Midbrain (tissue), 1 donor: ENCODE measurements around the gene NISCH.
"Not testable (repeated sequence)": the region's sequence is repeated elsewhere in the genome, so short reads cannot be mapped to it uniquely, and the experiment has no call there.

Source experiments
- DNase-seq: peaks from one replicate; lab custom pipeline; 2025; lab: John Stamatoyannopoulos, UW

The NISCH gene

DNA sequence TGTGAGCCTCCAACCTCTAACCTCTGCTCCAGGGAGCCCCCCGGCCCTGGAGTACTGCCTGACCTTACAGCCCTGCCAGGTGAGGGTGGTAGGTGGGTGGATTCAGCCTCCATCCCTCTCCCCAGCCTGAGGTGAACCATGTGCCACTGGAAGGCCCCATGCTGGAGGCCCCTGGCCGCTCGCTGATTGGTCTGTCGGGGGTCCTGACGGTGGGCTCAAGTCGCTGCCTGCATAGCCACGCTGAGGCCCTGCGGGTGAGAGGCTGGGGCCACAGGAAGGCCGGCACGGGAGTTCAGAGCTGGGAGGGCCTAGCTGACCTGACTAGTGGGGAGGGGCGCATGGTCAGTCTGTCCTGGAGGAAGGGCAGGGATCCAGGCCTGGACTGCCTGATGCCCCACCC, 59.2 kb downstream of the NISCH start:
- DNase-seq, result no peak

DNA sequence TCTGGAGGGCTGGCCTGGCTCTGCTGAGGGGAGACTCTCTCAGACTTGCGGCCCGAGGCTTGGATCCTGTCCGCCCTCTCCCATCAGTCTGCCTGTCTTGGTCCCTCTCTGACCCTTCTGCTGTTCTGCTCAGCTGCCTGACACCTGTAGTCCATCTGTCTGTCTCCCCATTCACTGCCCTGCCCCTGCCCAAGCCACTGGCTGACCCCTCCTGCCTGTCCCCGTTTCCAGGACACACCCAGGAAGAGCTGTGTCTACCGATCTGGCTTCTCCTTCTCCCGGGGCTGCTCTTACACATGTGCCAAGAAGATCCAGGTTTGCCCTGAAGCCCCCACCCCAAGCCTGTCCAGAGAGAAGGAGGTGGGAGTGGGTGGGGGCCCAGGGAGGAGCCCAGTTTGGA, 59.8 kb downstream of the NISCH start:
- DNase-seq, result no peak

DNA sequence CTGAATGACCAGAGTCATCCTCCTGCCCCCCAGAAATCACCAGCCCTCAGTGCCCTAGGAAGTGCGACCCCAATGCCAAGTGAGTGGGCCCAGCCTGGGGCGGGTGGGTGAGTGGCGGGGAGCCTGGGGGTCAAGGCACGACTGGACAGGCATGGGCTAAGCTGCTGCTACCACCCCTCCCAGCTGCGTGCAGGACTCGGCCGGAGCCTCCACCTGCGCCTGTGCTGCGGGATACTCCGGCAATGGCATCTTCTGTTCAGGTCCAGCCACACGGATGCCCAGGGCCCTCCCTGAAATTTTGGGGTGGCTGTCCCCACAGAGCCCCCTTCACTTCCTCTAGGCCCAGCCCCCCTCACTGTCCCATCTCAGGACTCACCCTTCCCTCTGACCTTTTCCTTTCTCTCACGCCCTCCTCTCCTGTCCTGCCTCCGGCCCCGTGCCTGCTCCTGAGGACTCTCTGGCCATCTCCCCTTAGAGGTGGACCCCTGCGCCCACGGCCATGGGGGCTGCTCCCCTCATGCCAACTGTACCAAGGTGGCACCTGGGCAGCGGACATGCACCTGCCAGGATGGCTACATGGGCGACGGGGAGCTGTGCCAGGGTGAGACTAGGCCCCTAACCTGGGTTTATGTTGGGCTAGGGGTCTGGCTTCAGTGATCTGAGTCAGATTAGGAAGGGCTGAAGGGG, 61.2 kb downstream of the NISCH start:
- no peak for DNase-seq

DNA sequence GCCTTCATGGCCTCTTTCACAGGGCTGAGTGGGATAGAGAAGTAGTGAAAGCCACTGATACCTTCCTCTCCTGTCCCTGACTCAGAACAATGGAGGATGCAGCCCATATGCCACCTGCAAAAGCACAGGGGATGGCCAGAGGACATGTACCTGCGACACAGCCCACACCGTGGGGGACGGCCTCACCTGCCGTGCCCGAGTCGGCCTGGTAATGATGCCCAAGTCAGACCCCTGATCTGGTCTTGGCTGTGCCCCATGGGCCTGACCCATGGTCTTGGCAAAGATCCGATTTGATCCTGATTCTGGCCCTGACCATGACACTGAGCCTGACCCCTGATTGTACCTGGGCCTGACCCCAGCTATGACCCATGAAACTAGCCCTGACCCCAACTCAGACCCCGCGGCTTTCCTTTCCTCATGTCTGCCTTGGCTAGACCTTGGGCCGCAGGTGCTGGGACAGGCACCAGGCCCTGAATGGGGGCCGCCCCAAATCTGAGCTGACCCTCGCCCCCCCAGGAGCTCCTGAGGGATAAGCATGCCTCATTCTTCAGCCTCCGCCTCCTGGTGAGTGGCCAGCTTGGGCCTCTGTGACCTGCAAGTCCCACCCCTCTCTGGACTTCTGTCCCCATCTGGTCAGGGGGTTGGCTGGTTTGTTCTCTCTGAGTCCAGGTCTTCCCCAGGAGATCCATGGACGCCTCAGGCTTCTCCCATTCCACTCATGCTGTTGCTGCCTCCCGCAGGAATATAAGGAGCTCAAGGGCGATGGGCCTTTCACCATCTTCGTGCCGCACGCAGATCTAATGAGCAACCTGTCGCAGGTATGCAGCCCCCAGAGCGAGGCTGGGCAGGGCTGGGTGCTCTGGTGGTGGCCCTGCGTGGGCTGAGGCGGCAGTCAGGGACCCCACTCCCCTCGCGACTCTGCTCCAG, 62.7 kb downstream of the NISCH start:
- no peak for DNase-seq

DNA sequence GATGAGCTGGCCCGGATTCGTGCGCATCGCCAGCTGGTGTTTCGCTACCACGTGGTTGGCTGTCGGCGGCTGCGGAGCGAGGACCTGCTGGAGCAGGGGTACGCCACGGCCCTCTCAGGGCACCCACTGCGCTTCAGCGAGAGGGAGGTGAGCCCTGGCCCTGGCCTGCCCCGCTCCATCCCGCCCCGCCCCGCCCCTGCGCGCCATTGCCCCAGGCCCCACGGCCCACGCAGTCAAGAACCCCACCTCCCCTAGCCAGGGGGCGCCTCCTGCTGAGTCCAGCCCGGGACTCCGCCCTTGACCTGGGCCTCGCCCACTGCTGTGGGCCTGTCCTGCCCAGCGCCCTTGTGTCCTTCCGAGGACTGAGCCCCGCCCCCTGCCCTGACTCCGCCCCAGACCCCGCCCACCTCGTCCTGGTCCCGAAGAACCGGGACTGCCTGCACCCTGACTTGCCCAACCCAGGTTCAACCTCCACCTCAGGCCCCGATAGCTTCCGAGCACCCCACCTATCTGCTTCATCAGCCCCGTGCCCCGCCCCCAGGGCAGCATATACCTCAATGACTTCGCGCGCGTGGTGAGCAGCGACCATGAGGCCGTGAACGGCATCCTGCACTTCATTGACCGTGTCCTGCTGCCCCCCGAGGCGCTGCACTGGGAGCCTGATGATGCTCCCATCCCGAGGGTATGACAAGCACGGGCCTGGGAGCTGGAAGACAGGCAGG, 63.5 kb downstream of the NISCH start:
- DNase-seq, result no peak

DNA sequence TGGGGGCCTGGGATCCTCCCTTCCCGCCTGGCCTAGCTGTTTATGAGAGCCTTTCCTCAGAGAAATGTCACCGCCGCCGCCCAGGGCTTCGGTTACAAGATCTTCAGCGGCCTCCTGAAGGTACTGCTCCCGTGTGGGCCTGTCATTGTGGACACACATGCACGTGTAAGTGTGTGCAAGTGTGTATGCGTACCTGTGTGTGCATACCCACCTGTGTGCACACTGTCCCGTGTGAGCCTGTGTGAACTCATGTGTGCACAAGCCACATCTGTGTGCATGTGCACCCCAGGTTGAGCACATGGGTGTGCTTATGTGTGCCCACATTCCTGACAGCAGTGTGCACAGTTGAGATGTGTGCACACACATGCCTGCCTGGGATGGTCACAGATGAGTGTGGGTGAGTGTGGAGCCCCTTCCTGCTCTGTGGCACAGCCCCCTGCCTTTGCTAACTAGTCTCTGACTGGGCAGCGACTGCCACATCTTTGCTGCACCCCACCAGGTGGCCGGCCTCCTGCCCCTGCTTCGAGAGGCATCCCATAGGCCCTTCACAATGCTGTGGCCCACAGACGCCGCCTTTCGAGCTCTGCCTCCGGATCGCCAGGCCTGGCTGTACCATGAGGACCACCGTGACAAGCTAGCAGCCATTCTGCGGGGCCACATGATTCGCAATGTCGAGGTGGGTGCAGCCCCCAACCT, 64.2 kb downstream of the NISCH start:
- no peak for DNase-seq

DNA sequence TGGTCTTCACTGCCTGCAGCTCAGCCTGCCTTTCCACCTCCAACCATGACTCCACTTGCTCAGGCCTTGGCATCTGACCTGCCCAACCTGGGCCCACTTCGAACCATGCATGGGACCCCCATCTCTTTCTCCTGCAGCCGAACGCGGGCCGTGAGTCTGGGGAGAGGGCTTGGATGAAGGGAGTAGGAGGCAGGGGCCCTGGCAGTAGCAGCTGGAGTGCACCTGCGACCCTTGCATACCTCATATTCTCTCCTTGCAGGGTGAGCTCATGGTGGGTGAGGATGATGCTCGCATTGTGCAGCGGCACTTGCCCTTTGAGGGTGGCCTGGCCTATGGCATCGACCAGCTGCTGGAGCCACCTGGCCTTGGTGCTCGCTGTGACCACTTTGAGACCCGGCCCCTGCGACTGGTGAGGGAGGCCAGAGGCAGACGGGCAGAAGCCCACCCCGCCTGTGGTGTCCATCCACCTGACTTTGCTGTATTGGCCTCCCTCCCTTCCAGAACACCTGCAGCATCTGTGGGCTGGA, 64.8 kb downstream of the NISCH start:
- DNase-seq, result no peak

DNA sequence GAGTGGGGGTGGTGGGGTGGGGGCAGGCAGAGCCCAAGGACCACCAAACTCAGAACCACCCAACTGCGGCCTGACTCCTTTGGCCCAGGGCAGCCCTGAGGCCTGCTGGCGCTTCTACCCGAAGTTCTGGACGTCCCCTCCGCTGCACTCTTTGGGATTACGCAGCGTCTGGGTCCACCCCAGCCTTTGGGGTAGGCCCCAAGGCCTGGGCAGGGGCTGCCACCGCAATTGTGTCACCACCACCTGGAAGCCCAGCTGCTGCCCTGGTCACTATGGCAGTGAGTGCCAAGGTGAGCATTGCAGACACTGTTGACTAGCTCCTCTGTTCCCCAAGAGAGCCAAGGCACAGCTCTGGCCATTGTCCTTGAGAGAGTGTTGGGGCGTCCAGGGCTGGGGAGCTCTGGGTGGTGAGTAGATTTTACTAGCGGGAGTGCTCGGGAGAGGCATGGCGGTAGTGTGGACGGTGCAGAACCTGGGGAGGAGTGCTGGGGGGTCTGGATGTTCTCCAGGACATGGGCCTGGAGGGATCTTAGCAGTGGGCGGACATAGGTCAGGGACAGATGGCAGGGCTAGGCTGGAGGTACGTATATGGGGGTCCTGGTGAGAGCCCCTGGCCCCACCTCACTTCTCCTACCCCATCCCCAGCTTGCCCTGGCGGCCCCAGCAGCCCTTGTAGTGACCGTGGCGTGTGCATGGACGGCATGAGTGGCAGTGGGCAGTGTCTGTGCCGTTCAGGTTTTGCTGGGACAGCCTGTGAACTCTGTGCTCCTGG, 65.5 kb downstream of the NISCH start:
- DNase-seq, result no peak

DNA sequence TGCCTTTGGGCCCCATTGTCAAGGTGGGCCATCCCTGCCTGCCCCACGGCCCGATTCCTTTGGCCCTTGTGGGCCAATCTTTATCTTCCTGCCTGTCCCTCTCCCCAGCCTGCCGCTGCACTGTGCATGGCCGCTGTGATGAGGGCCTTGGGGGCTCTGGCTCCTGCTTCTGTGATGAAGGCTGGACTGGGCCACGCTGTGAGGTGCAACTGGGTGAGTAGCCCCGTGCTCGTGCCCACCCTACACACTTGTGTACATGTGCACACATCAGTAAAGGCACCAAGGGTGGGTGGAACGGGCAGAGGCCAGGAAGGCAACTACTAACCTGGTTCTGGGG, 66.1 kb downstream of the NISCH start:
- no peak for DNase-seq

DNA sequence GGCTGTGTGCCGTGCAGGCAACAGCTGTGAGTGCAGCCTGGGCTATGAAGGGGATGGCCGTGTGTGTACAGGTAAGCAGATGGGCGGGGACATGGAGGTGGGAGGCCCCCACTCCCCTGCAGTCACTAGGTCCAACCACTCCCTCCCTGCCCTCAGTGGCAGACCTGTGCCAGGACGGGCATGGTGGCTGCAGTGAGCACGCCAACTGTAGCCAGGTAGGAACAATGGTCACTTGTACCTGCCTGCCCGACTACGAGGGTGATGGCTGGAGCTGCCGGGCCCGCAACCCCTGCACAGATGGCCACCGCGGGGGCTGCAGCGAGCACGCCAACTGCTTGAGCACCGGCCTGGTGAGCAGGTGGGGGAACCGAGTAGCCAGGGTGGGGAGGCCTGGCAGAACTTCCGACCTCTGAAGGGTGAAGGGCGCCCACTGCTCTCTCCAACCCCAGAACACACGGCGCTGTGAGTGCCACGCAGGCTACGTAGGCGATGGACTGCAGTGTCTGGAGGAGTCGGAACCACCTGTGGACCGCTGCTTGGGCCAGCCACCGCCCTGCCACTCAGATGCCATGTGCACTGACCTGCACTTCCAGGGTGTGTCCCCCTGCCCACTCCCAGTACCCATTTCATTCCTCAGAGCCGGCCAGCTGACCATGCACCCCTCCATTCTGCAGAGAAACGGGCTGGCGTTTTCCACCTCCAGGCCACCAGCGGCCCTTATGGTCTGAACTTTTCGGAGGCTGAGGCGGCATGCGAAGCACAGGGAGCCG, 66.7 kb downstream of the NISCH start:
- DNase-seq, result no peak

DNA sequence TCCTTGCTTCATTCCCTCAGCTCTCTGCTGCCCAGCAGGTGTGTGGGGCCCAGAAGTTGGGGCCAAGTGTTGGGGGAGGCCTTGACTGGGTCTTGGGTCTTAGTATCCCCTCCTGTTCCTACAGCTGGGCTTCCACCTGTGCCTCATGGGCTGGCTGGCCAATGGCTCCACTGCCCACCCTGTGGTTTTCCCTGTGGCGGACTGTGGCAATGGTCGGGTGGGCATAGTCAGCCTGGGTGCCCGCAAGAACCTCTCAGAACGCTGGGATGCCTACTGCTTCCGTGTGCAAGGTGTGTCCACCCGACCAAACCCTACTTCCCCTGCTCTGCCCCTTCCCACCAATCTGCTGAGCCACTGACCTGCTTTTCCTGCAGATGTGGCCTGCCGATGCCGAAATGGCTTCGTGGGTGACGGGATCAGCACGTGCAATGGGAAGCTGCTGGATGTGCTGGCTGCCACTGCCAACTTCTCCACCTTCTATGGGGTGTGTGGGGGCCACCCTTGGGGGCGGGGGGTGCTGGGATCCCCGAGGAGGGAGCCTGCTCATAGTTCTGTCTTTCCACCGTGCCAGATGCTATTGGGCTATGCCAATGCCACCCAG, 67.3 kb downstream of the NISCH start:
- no peak for DNase-seq

DNA sequence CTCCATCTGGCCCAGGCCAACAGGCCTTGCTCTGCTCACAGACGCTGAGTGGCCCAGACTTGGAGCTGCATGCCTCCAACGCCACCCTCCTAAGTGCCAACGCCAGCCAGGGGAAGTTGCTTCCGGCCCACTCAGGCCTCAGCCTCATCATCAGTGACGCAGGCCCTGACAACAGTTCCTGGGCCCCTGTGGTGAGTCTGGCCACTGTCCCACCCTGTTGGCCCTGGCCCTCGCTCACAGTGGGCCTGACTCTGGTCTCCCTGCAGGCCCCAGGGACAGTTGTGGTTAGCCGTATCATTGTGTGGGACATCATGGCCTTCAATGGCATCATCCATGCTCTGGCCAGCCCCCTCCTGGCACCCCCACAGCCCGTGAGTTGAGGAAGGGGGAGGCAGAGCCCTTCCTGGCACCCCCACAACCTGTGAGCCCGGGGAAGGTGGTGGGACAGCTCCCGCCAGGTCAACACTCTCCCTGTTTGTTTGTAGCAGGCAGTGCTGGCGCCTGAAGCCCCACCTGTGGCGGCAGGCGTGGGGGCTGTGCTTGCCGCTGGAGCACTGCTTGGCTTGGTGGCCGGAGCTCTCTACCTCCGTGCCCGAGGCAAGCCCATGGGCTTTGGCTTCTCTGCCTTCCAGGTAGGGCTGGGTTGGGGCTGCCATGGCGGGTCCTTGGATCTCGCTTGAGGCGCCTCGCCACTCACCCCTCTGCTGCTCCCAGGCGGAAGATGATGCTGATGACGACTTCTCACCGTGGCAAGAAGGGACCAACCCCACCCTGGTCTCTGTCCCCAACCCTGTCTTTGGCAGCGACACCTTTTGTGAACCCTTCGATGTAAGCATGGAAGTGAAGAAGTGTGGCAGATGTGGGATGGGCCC, 68.2 kb downstream of the NISCH start:
- DNase-seq, result no peak

DNA sequence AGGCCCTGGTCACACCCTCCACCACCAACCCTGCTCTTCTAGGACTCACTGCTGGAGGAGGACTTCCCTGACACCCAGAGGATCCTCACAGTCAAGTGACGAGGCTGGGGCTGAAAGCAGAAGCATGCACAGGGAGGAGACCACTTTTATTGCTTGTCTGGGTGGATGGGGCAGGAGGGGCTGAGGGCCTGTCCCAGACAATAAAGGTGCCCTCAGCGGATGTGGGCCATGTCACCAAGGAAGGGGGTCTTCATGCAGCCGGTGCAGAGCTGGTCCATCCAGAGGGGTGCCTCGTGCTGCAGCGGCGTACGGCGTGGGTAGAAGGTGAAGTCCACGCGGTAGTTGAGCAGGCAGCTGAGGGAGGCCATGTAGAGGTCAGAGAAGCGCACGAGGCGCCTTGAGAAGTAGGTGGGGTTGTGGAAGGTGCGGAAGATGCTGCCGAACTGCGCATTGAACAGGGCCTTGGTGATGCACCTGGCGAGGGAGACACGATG, 68.9 kb downstream of the NISCH start:
- no peak for DNase-seq

DNA sequence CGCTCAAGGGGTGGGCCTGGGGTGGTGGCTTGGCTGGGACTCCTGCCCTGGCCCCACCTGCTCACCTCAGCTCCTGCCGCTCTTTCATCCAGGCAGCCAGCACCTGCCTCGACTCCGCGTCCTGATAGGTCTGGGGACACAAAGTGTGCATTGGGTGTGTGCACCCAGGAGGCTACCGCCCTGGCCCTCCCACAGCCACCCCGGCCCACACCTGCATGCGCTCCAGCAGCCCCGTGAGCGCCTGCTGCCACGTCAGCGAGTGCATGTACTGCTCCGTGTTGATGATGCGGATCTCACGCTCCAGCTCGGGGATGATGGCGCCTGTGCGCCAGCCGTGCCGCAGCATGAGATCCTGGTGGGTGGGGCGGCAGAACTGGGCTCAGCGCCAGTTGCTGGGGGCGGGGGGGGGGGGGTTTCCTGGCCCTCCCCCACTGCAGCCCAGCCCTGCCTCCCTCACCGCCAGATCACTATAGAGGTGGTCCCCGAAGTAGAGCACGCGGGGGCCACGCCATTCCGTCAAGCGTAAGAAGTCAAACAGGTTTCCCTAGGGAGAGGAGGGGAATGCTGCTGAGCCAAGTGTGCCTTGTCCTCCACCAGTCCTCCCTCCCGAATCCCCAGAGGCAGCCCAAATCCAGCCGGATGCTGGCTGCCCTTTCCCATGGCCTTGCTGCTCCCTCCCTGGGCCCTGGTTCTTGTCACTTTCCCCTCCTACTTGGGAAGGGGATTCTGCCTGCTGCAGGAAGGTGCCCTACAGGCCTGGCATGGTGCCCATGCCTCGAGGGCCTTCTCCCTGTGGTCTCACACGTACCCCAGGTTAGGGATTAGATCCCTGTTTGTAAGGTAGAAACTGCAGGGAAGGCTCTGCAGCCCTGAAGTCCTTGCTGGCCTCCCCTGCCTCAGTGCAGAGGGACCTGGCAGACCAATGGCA, 69.6 kb downstream of the NISCH start:
- DNase-seq, result no peak

DNA sequence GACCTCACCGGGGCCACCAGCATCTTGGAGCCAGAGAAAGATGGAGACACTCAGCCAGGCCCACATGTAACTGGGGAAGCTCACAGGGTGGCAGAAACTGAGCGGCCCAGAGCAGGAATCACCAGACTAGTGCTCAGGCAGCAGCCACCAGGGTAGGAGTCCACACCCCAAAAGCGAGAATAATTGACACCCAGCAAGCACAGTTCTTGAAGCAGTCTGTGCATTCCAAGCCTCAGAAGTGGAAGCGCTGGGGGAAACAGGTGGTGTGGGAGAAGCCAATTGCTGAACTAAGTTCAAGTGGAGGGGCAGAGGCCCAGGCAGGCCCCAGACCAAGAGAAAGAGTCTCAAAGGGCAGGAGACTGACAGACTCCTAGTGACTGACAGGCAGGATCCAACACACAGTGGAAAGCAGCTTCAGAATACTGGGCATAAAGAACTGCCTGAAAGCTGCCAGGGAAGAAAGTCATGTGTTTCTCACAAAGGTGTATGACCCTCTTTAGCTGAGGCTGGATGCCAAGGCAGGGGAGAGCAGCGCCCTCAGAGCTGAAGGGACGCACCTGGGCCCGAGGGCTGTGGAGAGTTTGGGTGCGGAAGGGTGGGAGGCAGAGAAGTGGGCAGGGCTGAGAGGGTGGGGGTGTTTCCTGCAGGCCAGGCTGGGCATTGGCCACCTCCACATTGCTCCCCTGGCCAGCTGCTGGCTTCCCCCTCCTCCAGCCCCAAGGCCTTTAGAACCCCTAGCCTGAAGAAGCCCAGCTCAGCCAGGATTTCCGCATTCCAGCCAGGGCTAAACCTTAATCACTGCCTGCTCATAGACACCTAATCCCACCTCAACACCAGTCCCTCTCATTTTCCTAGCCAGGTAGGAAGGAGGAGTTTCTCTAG, 70.5 kb downstream of the NISCH start:
- no peak for DNase-seq

DNA sequence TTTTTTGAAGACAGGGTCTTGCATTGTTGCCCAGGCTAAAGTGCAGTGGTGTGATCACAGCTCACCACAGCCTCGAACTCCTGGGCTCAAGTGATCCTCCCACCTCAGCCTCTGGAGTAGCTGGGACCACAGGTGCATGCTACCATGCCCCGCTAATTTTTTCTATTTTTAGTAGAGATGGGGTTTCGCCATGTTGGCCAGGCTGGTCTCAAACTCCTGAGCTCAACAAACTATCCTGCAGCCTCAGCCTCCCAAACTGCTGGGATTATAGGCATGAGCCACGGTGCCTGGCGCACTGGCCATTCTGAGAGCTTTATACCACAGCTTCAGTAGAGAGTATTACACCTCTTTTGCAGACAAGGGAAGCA, 71.3 kb downstream of the NISCH start:
- DNase-seq, result not testable (repeated sequence)
